Right atrium auricular region (tissue), 2 donors: Measurements from ENCODE around the gene UBE2D2. TPM values are rescaled to one million over a fixed set of nuclear protein-coding genes. Genes with fewer than 3 reads are reported as not detected.

Experiments
- DNase-seq: peaks from one replicate; pipeline ENCODE4 v3.0.0-alpha.2; 2019; ENCODE audit warnings: low spot score
- H3K27ac ChIP-seq, 2 donors: fragments of 200-600 bp; sonication (generic); 1 replicate in 1 of 2; 2 replicates in 1 of 2; pipeline ENCODE4 v1.5.1; 2016 to 2019
- H3K27me3 ChIP-seq, 2 donors: fragments of 200-600 bp; sonication (generic); one replicate each; pipeline versions ENCODE4 v1.5.1 to v1.6.0; 2017 to 2019
- H3K36me3 ChIP-seq: fragments of 200-600 bp; sonication (generic); one replicate; pipeline ENCODE4 v1.5.1; 2016
- H3K4me1 ChIP-seq, 2 donors: fragments of 200-600 bp; sonication (generic); one replicate each; pipeline versions ENCODE4 v1.5.1 to v1.6.0; 2017 to 2019
- H3K4me3 ChIP-seq, 2 donors: fragments of 200-600 bp; sonication (generic); 1 replicate in 1 of 2; 2 replicates in 1 of 2; pipeline ENCODE4 v1.5.1; 2017 to 2019; ENCODE audit warnings: mild to moderate bottlenecking in 1 of 2, moderate library complexity in 1 of 2
- H3K9me3 ChIP-seq, 2 donors: fragments of 200-600 bp; sonication (generic); one replicate each; pipeline ENCODE4 v1.5.1; 2019
- total RNA-seq, 2 donors: library from RNA; depleted of rRNA; stranded (reverse); fragments of >200 nt; gene quantifications; one replicate each; pipeline ENCODE4 v1.1.0, GENCODE V29; 2016
- TF ChIP-seq, protein P1 (sequence below), 2 donors: fragments of 200-600 bp; sonication (generic); IDR thresholded peaks; one replicate each; pipeline ENCODE4 v1.5.1; 2019; ENCODE audit warnings: antibody characterized with exemption in 2 of 2

The UBE2D2 gene
- total RNA-seq, 2 donors from 2014 or later: 54.3 to 73.6 TPM

- H3K36me3 ChIP-seq: no peaks in the 10 kb centered on the region
- peak within 1 kb of the TSS; percentile 94 to 98 for H3K4me3 ChIP-seq
- peaks cover 0 to 58% of the 10 kb centered on the region in 2 donors for H3K4me1 ChIP-seq
- TF ChIP-seq, protein P1, sequence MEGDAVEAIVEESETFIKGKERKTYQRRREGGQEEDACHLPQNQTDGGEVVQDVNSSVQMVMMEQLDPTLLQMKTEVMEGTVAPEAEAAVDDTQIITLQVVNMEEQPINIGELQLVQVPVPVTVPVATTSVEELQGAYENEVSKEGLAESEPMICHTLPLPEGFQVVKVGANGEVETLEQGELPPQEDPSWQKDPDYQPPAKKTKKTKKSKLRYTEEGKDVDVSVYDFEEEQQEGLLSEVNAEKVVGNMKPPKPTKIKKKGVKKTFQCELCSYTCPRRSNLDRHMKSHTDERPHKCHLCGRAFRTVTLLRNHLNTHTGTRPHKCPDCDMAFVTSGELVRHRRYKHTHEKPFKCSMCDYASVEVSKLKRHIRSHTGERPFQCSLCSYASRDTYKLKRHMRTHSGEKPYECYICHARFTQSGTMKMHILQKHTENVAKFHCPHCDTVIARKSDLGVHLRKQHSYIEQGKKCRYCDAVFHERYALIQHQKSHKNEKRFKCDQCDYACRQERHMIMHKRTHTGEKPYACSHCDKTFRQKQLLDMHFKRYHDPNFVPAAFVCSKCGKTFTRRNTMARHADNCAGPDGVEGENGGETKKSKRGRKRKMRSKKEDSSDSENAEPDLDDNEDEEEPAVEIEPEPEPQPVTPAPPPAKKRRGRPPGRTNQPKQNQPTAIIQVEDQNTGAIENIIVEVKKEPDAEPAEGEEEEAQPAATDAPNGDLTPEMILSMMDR (IDR thresholded peaks at IDR 0.05): no peak
- DNase-seq: no peak
- peak within 1 kb of the TSS; percentile 94 to 97 for H3K27ac ChIP-seq
- no peaks in the 10 kb centered on the region for H3K27me3 ChIP-seq
- H3K9me3 ChIP-seq: no peaks in the 10 kb centered on the region
Measured at GRCh38 chr5:139648205-139649081, 87.3 kb downstream of the UBE2D2 start, which contains the start of gene CXXC5. Gene CXXC5 (plus strand): TSS chr5:139648349. CDS start chr5:139680524, 32,175 bp downstream.

GRCh38 chr5:139649082-139649991 is 88.2 kb downstream of the UBE2D2 start:
- H3K36me3 ChIP-seq: no peaks in the 10 kb centered on the region
- peak overlapping the region; percentile 94 to 97 for H3K27ac ChIP-seq
- TF ChIP-seq, protein P1 (IDR thresholded peaks at IDR 0.05): no peak
- peaks cover 0 to 65% of the 10 kb centered on the region in 2 donors for H3K4me1 ChIP-seq
- H3K9me3 ChIP-seq: no peaks in the 10 kb centered on the region
- no peak for DNase-seq
- H3K4me3 ChIP-seq: peak overlapping the region; percentile 94 to 98
- no peaks in the 10 kb centered on the region for H3K27me3 ChIP-seq

GRCh38 chr5:139650031-139650688 is 89.0 kb downstream of the UBE2D2 start:
- Histone ChIP-seq H3K27ac (peak overlapping the region; percentile 94 to 97), H3K27me3 (no peaks in the 10 kb centered on the region), H3K36me3 (no peaks in the 10 kb centered on the region), H3K9me3 (no peaks in the 10 kb centered on the region), H3K4me3 (peak overlapping the region; percentile 94 to 98), H3K4me1 (peaks cover 0 to 73% of the 10 kb centered on the region in 2 donors)
- no peak for DNase-seq
- TF ChIP-seq, protein P1 (IDR thresholded peaks at IDR 0.05): peak in 1 of 2 donors; percentile 63

DNA sequence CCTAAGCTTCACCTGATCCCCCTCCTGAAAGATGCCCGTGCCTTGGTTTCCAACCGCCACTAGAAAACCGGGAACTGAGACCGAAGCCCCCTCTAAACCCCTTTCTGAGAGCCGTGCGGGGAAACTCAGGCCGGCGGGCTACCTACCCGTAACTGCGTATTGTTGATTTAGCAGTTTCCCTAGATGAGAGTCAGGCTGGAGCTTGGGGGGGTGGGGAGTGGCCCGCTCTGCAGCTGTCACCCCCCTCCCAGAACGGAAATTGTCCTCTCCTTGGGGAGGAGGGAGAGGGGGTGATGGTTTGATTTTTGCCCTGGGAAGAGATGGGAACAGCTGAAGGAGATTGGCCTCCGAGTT is 89.5 kb downstream of the UBE2D2 start:
- TF ChIP-seq, protein P1 (IDR thresholded peaks at IDR 0.05): no peak
- H3K4me1 ChIP-seq: peaks cover 0 to 78% of the 10 kb centered on the region in 2 donors
- DNase-seq: no peak

More for the DNA sequence above, 89.5 kb downstream of the UBE2D2 start:
- H3K27ac ChIP-seq: peak overlapping the region; percentile 94 to 97
- no peaks in the 10 kb centered on the region for H3K36me3 ChIP-seq
- peak overlapping the region; percentile 94 to 98 for H3K4me3 ChIP-seq
- no peaks in the 10 kb centered on the region for H3K9me3 ChIP-seq
- no peaks in the 10 kb centered on the region for H3K27me3 ChIP-seq
